OCI-LY3 (cell line): ENCODE results near the gene TRERF1.

Source experiments
- EZH2phosphoT487 ChIP-seq: fragments of 200-600 bp; shearing (Covaris generic); IDR thresholded peaks from 2 replicates; pipeline ENCODE4 v1.6.1; 2018; ENCODE audit warnings: antibody characterized with exemption, mixed run types, low read depth
- TF ChIP-seq, protein P1 (sequence below): fragments of 200-600, 300-600 bp; sonication (generic); IDR thresholded peaks from 2 replicates; pipeline ENCODE4 v1.5.1; 2014; ENCODE audit warnings: antibody characterized with exemption, low read length, low read depth

- TF ChIP-seq, protein P1, sequence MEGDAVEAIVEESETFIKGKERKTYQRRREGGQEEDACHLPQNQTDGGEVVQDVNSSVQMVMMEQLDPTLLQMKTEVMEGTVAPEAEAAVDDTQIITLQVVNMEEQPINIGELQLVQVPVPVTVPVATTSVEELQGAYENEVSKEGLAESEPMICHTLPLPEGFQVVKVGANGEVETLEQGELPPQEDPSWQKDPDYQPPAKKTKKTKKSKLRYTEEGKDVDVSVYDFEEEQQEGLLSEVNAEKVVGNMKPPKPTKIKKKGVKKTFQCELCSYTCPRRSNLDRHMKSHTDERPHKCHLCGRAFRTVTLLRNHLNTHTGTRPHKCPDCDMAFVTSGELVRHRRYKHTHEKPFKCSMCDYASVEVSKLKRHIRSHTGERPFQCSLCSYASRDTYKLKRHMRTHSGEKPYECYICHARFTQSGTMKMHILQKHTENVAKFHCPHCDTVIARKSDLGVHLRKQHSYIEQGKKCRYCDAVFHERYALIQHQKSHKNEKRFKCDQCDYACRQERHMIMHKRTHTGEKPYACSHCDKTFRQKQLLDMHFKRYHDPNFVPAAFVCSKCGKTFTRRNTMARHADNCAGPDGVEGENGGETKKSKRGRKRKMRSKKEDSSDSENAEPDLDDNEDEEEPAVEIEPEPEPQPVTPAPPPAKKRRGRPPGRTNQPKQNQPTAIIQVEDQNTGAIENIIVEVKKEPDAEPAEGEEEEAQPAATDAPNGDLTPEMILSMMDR, result no peak
- TF ChIP-seq EZH2phosphoT487, result no peak
These were observed 225.0 kb downstream of the TRERF1 start for GRCh38 chr6:42226645-42227143.
